HepG2 (cell line): ENCODE measurements around the gene CHCHD6. TPM values are rescaled to one million over a fixed set of nuclear protein-coding genes. Genes with fewer than 3 reads are reported as not detected.
A peak's percentile ranks its signal among the peaks of the same experiment; 100 is the strongest.

ENCODE experiments used
- ARID4A ChIP-seq: sonication (generic); formaldehyde crosslinking; IDR thresholded peaks from 2 replicates; pipeline ENCODE4 v1.5.0; 2020; ENCODE audit warnings: mild to moderate bottlenecking, missing genetic modification reagents, borderline replicate concordance
- ATF7-NPFF ChIP-seq: sonication (generic); formaldehyde crosslinking; IDR thresholded peaks from 2 replicates; pipeline ENCODE4 v1.8.1; 2023; ENCODE audit warnings: mild to moderate bottlenecking, low read depth, missing genetic modification reagents, moderate library complexity
- CC2D1A ChIP-seq: sonication (generic); formaldehyde crosslinking; IDR thresholded peaks from 2 replicates; pipeline ENCODE4 v1.8.1; 2023; ENCODE audit warnings: mild to moderate bottlenecking, missing genetic modification reagents
- CREM ChIP-seq, 2 experiments: sonication (generic) in 1 of 2; formaldehyde crosslinking in 1 of 2; IDR thresholded peaks; 2 replicates each; pipeline versions ENCODE4 v1.4.0 to v1.6.1; 2016 to 2020; ENCODE audit warnings: antibody characterized with exemption in 1 of 2, mild to moderate bottlenecking in 1 of 2, missing genetic modification reagents in 1 of 2
- HNRNPK ChIP-seq: fragments of 200-400 bp; formaldehyde crosslinking; IDR thresholded peaks from 2 replicates; pipeline ENCODE4 v1.6.1; 2018; ENCODE audit warnings: low read length, low read depth, moderate library complexity, mild to moderate bottlenecking; ENCODE audit not compliant: poor library complexity, severe bottlenecking
- IKZF1 ChIP-seq: fragments of 450-650 bp; IDR thresholded peaks from 2 replicates; pipeline ENCODE4 v1.7.1; 2016
- KLF12 ChIP-seq: sonication (generic); formaldehyde crosslinking; IDR thresholded peaks from 2 replicates; pipeline ENCODE4 v1.4.0; 2020; ENCODE audit warnings: missing genetic modification reagents, borderline replicate concordance
- MXI1 ChIP-seq: IDR thresholded peaks from 3 replicates; pipeline ENCODE4 v1.6.1; 2012; ENCODE audit warnings: low read depth, low read length, inconsistent platforms, borderline replicate concordance
- PAX8 ChIP-seq: sonication (generic); formaldehyde crosslinking; IDR thresholded peaks from 2 replicates; pipeline ENCODE4 v1.8.0; 2022; ENCODE audit warnings: mild to moderate bottlenecking, missing genetic modification reagents, borderline replicate concordance
- POGK ChIP-seq: sonication (generic); formaldehyde crosslinking; conservative IDR thresholded peaks from 2 replicates; pipeline ENCODE4 v1.8.0; 2022; ENCODE audit warnings: mild to moderate bottlenecking, moderate library complexity, missing genetic modification reagents
- XRCC5 ChIP-seq: fragments of 200-400 bp; formaldehyde crosslinking; optimal IDR thresholded peaks from 2 replicates; pipeline ENCODE3; 2017; ENCODE audit warnings: mild to moderate bottlenecking, low read length
- ZBTB7A ChIP-seq: sonication (generic); formaldehyde crosslinking; IDR thresholded peaks from 2 replicates; pipeline ENCODE4 v1.8.0; 2022; ENCODE audit warnings: mild to moderate bottlenecking, missing genetic modification reagents
- ZNF431 ChIP-seq: sonication (generic); formaldehyde crosslinking; IDR thresholded peaks from 2 replicates; pipeline ENCODE4 v1.9.0; 2022; ENCODE audit warnings: missing genetic modification reagents, low read depth, mild to moderate bottlenecking, borderline replicate concordance
- ZNF75D ChIP-seq: sonication (generic); formaldehyde crosslinking; IDR thresholded peaks from 2 replicates; pipeline ENCODE4 v1.8.1; 2023; ENCODE audit warnings: missing genetic modification reagents, mild to moderate bottlenecking, borderline replicate concordance
- ZSCAN30 ChIP-seq: sonication (generic); formaldehyde crosslinking; IDR thresholded peaks from 2 replicates; pipeline ENCODE4 v1.5.0; 2020; ENCODE audit warnings: mild to moderate bottlenecking, missing genetic modification reagents
- ZXDC ChIP-seq: sonication (generic); formaldehyde crosslinking; IDR thresholded peaks from 2 replicates; pipeline ENCODE4 v1.5.0; 2020; ENCODE audit warnings: mild to moderate bottlenecking, missing genetic modification reagents
- polyA plus RNA-seq, 8 experiments: library from polyadenylated mRNA; depleted of rRNA in 3 of 8; stranded (reverse) in 7 of 8; unstranded in 1 of 8; fragments of >200 nt; fragmentation: Illumina TruSeq in 4 of 8; extraction: Trizol in 4 of 8; gene quantifications; 2 replicates each; pipeline versions ENCODE4 v1.2.1 to v1.2.3, GENCODE V29; 2011 to 2016; ENCODE audit warnings: low read depth in 4 of 8, missing spikeins in 1 of 8, mixed read lengths in 1 of 8; ENCODE audit not compliant: insufficient read depth in 1 of 8
- total RNA-seq, 5 experiments: library from RNA; depleted of rRNA; stranded (reverse); fragments of >200 nt; fragmentation: Illumina TruSeq; extraction: Trizol; gene quantifications; 2 replicates each; pipeline ENCODE4 v1.2.3, GENCODE V29; 2016; ENCODE audit warnings: low read depth in 1 of 5
- TF ChIP-seq, protein P1 (sequence below): sonication (generic); formaldehyde crosslinking; IDR thresholded peaks from 2 replicates; pipeline ENCODE4 v1.8.0; 2022; ENCODE audit warnings: mild to moderate bottlenecking, missing genetic modification reagents; ENCODE audit not compliant: insufficient replicate concordance

Gene CHCHD6
- total and polyA plus RNA-seq, 2 of the 13 experiments (the other 11 are each of a cell fraction or from before 2014, with no cell fraction given): 20.3 to 20.8 TPM

- no peak for TF ChIP-seq CC2D1A (CRISPR knock-in tag)
- peak; percentile 76 for TF ChIP-seq XRCC5
- no peak for TF ChIP-seq ZNF75D (CRISPR knock-in tag)
- peak; percentile 85; the same call in 2 of the 3 replicates for TF ChIP-seq MXI1
- no peak; the same call in 1 of the 2 replicates for TF ChIP-seq ZBTB7A (CRISPR knock-in tag)
- TF ChIP-seq IKZF1: no peak
- no peak for TF ChIP-seq ZSCAN30 (CRISPR knock-in tag)
- TF ChIP-seq ZXDC (CRISPR knock-in tag): no peak
- peak; percentile 62 for TF ChIP-seq ATF7-NPFF (CRISPR knock-in tag)
- peak; percentile 73; the same call in 1 of the 2 replicates for TF ChIP-seq POGK (CRISPR knock-in tag)
- no peak for TF ChIP-seq ZNF431 (CRISPR knock-in tag)
- peak; percentile 98 for TF ChIP-seq ARID4A
- TF ChIP-seq, protein P1, sequence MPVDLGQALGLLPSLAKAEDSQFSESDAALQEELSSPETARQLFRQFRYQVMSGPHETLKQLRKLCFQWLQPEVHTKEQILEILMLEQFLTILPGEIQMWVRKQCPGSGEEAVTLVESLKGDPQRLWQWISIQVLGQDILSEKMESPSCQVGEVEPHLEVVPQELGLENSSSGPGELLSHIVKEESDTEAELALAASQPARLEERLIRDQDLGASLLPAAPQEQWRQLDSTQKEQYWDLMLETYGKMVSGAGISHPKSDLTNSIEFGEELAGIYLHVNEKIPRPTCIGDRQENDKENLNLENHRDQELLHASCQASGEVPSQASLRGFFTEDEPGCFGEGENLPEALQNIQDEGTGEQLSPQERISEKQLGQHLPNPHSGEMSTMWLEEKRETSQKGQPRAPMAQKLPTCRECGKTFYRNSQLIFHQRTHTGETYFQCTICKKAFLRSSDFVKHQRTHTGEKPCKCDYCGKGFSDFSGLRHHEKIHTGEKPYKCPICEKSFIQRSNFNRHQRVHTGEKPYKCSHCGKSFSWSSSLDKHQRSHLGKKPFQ: peak; percentile 45
- TF ChIP-seq HNRNPK: no peak
- peak; percentile 82 for TF ChIP-seq CREM (IDR thresholded peaks at IDR 0.05)
- 0 out of 2 replicates have a peak, but pooled peaks have one; percentile 14 for TF ChIP-seq CREM (CRISPR knock-in tag; IDR thresholded peaks at IDR 0.05)
- TF ChIP-seq PAX8 (CRISPR knock-in tag): no peak
- TF ChIP-seq KLF12 (CRISPR knock-in tag): no peak
Measured at GRCh38 chr3:126703512-126704493, at the start of gene CHCHD6 (continued).
